Glutamatergic neuron (in vitro differentiated cells): ENCODE measurements around the gene GLCE. TPM values are rescaled to one million over a fixed set of nuclear protein-coding genes. Genes with fewer than 3 reads are reported as not detected.

Experiments
- DNase-seq: peaks from one replicate; pipeline ENCODE4 v3.0.0; 2022
- H3K27ac Mint-ChIP-seq: one replicate; pipeline ENCODE4 v1.8.0; 2020; ENCODE audit warnings: mild to moderate bottlenecking, mixed read lengths, inconsistent platforms; ENCODE audit not compliant: unreplicated experiment
- H3K27me3 Mint-ChIP-seq: one replicate; pipeline ENCODE4 v1.8.0; 2020; ENCODE audit warnings: mild to moderate bottlenecking, moderate library complexity, mixed read lengths, inconsistent platforms; ENCODE audit not compliant: unreplicated experiment
- H3K36me3 Mint-ChIP-seq: one replicate; pipeline ENCODE4 v1.8.0; 2020; ENCODE audit warnings: mild to moderate bottlenecking, mixed read lengths, inconsistent platforms; ENCODE audit not compliant: unreplicated experiment
- H3K4me1 Mint-ChIP-seq: one replicate; pipeline ENCODE4 v1.8.0; 2020; ENCODE audit warnings: mild to moderate bottlenecking, low read depth, mixed read lengths, inconsistent platforms; ENCODE audit not compliant: unreplicated experiment
- H3K4me3 Mint-ChIP-seq: one replicate; pipeline ENCODE4 v1.8.0; 2020; ENCODE audit warnings: mild to moderate bottlenecking, mixed read lengths, inconsistent platforms; ENCODE audit not compliant: unreplicated experiment
- H3K9me3 Mint-ChIP-seq: one replicate; pipeline ENCODE4 v1.8.0; 2020; ENCODE audit warnings: mild to moderate bottlenecking, moderate library complexity, mixed read lengths, inconsistent platforms; ENCODE audit not compliant: unreplicated experiment
- CTCF ChIP-seq: fragments of 200-600 bp; sonication (generic); IDR thresholded peaks from one replicate; pipeline ENCODE4 v1.5.0; 2021; ENCODE audit not compliant: partially characterized antibody, unreplicated experiment
- long read RNA-seq: library from polyadenylated mRNA; unstranded; transcript quantifications from one replicate; pipeline ENCODE4 v2.0.0, GENCODE V29; 2020; ENCODE audit not compliant: unreplicated experiment
- total RNA-seq: library from RNA; stranded (reverse); fragmentation: NEBNext Ultra II Directional; extraction: Animal tissue kit (Norgen Biotek cat#: 25700); gene quantifications from one replicate; pipeline ENCODE4 v1.2.1, GENCODE V29; 2021; ENCODE audit not compliant: unreplicated experiment

Gene GLCE
- total RNA-seq: 6.7 TPM
- long read RNA-seq, partial matches to known transcripts: 0 of 3 reads
- long read RNA-seq, other reads (novel, unspliced or antisense): 2 of 3 reads

GRCh38 chr15:69160141-69160993 is at the start of gene GLCE:
GLCE (plus strand) TSS chr15:69160635; CDS start chr15:69255807, 95,172 bp downstream.
- DNase-seq: peak; percentile 98
- Mint-ChIP-seq H3K27me3 (peaks cover 7% of the 10 kb centered on the region), H3K27ac (peak within 1 kb of the TSS; percentile 91), H3K4me1 (peaks cover 28% of the 10 kb centered on the region), H3K4me3 (peak within 1 kb of the TSS; percentile 98), H3K36me3 (no peaks in the 10 kb centered on the region), H3K9me3 (peaks cover 11% of the 10 kb centered on the region)
- no peak for TF ChIP-seq CTCF

- H3K36me3 Mint-ChIP-seq: peaks cover 6% of the 10 kb centered on the region
- peaks cover 23% of the 10 kb centered on the region for H3K4me1 Mint-ChIP-seq
- TF ChIP-seq CTCF: no peak
- no peak overlapping the region for H3K27ac Mint-ChIP-seq
- no peak for DNase-seq
- no peak overlapping the region for H3K4me3 Mint-ChIP-seq
- H3K27me3 Mint-ChIP-seq: peaks cover 14% of the 10 kb centered on the region
- H3K9me3 Mint-ChIP-seq: peaks cover 9% of the 10 kb centered on the region
These were observed 46.0 kb upstream of the GLCE start for GRCh38 chr15:69114331-69114928.

GRCh38 chr15:69115031-69115430 is 45.4 kb upstream of the GLCE start:
- no peak for TF ChIP-seq CTCF
- Mint-ChIP-seq H3K27me3 (peaks cover 16% of the 10 kb centered on the region), H3K27ac (no peak overlapping the region), H3K9me3 (peaks cover 9% of the 10 kb centered on the region), H3K4me3 (no peak overlapping the region), H3K36me3 (peaks cover 6% of the 10 kb centered on the region), H3K4me1 (peaks cover 29% of the 10 kb centered on the region)
- no peak for DNase-seq

GRCh38 chr15:69116391-69116790 is 44.0 kb upstream of the GLCE start:
- no peak overlapping the region for H3K4me3 Mint-ChIP-seq
- DNase-seq: no peak
- H3K4me1 Mint-ChIP-seq: peaks cover 30% of the 10 kb centered on the region
- H3K27me3 Mint-ChIP-seq: peaks cover 16% of the 10 kb centered on the region
- H3K27ac Mint-ChIP-seq: no peak overlapping the region
- no peak for TF ChIP-seq CTCF
- H3K36me3 Mint-ChIP-seq: peaks cover 6% of the 10 kb centered on the region
- peaks cover 9% of the 10 kb centered on the region for H3K9me3 Mint-ChIP-seq
